K562 (cell line): ENCODE data around the gene FKBP1C. TPM values are rescaled to one million over a fixed set of nuclear protein-coding genes. Genes with fewer than 3 reads are reported as not detected.
A peak's percentile ranks its signal among the peaks of the same experiment; 100 is the strongest.

Experiments
- ATAC-seq: fragments of 200-7000 bp; cut with Tn5 transposase; 3 replicates; pipeline ENCODE4 v1.9.1; 2020; ENCODE audit warnings: moderate library complexity
- BruUV-seq: library from RNA; stranded (reverse); fragments of 400-500 nt; replicated peaks from 2 replicates; lab custom pipeline; 2021; lab: Mats Ljungman, UMichigan
- CTCF ChIA-PET: fragments of 300-600 bp; formaldehyde crosslinking; extraction: SDS; loops from one replicate; lab custom pipeline; 2021; ENCODE audit warnings: low intra/inter-chr PET ratio; lab: Yijun Ruan, JAX
- POLR2A ChIA-PET: fragments of 300-600, 350-650 bp; sonication (Branson Sonifier 250); formaldehyde crosslinking; extraction: SDS; loops from one replicate; lab custom pipeline; 2021; ENCODE audit warnings: antibody characterized with exemption, inconsistent platforms; lab: Yijun Ruan, JAX
- DNase-seq, 4 experiments: peaks; one replicate each; pipeline versions ENCODE4 v3.0.0 to v3.0.0-alpha.2; 2011 to 2018; ENCODE audit warnings: low spot score in 3 of 4, mixed read lengths in 3 of 4; ENCODE audit errors: extremely low read depth in 1 of 4
- FAIRE-seq: peaks from 2 replicates; lab custom pipeline; 2011; peaks lifted over from hg19 to GRCh38; lab: Jason Lieb, UNC
- H2AFZ ChIP-seq: 2 replicates; pipeline ENCODE4 v1.6.0; 2011; ENCODE audit warnings: low read depth, low read length, control low read depth, inconsistent platforms
- H3K27ac ChIP-seq: fragments of 200-600 bp; 3 replicates; pipeline ENCODE4 v1.8.0; 2011; ENCODE audit warnings: low read depth, mild to moderate bottlenecking, control low read depth, inconsistent platforms, low read length, moderate library complexity, mixed read lengths; ENCODE audit errors: extremely low read depth
- H3K27me3 ChIP-seq, 2 experiments: fragments of 300-600 bp in 1 of 2; 2 replicates in 1 of 2; 3 replicates in 1 of 2; pipeline versions ENCODE4 v1.6.0 to v1.8.0; 2011; ENCODE audit warnings: inconsistent platforms in 2 of 2, low read length in 2 of 2, mild to moderate bottlenecking in 1 of 2, mixed read lengths in 1 of 2, moderate library complexity in 1 of 2; ENCODE audit not compliant: control insufficient read depth in 2 of 2, insufficient read depth in 2 of 2
- H3K36me3 ChIP-seq: fragments of 300-600 bp; 3 replicates; pipeline ENCODE4 v1.8.0; 2011; ENCODE audit warnings: mild to moderate bottlenecking, low read length, inconsistent platforms; ENCODE audit not compliant: control insufficient read depth, insufficient read depth
- H3K4me1 ChIP-seq, 2 experiments: fragments of 200-600 bp in 1 of 2; replicated peaks in 1 of 2; 2 replicates in 1 of 2; 3 replicates in 1 of 2; pipeline versions ENCODE4 v1.5.1 to v1.8.0; 2011; ENCODE audit warnings: inconsistent platforms in 2 of 2, low read length in 2 of 2, mild to moderate bottlenecking in 1 of 2, mixed read lengths in 1 of 2, moderate library complexity in 1 of 2; ENCODE audit not compliant: control insufficient read depth in 2 of 2, insufficient read depth in 2 of 2
- H3K4me2 ChIP-seq: 2 replicates; pipeline ENCODE4 v1.6.1; 2011; ENCODE audit warnings: low read length, control low read depth, inconsistent platforms, mixed read lengths; ENCODE audit not compliant: insufficient read depth
- H3K4me3 ChIP-seq: fragments of 200-600 bp; sonication (generic), shearing (Covaris generic); 2 replicates; pipeline ENCODE4 v1.5.1; 2016; ENCODE audit warnings: control low read depth, inconsistent platforms
- H3K79me2 ChIP-seq: fragments of 200-600 bp; 3 replicates; pipeline ENCODE4 v1.8.0; 2011; ENCODE audit warnings: low read length, inconsistent platforms; ENCODE audit not compliant: control insufficient read depth, insufficient read depth
- H3K9ac ChIP-seq, 2 experiments: 2 replicates each; pipeline versions ENCODE4 v1.6.0 to v1.6.1; 2011; ENCODE audit warnings: low read depth in 2 of 2, low read length in 2 of 2, control low read depth in 1 of 2, inconsistent platforms in 1 of 2, mild to moderate bottlenecking in 1 of 2, mixed read lengths in 1 of 2; ENCODE audit not compliant: insufficient read depth in 1 of 2
- H3K9me1 ChIP-seq: one replicate; pipeline ENCODE4 v1.6.0; 2011; ENCODE audit warnings: inconsistent platforms, mild to moderate bottlenecking, low read length, moderate library complexity; ENCODE audit not compliant: control insufficient read depth, insufficient read depth
- H3K9me3 ChIP-seq: replicated peaks from 2 replicates; pipeline ENCODE4 v1.5.1; 2011; ENCODE audit warnings: low read depth, low read length, inconsistent platforms; ENCODE audit not compliant: control insufficient read depth, insufficient read depth
- H4K20me1 ChIP-seq: replicated peaks from 2 replicates; pipeline ENCODE4 v1.6.1; 2011; ENCODE audit warnings: low read length, inconsistent platforms, mixed read lengths; ENCODE audit not compliant: control insufficient read depth, insufficient read depth
- HDAC2 ChIP-seq: fragments of 450-650 bp; IDR thresholded peaks from 2 replicates; pipeline ENCODE4 v1.6.1; 2016; ENCODE audit warnings: mild to moderate bottlenecking
- SMARCB1 ChIP-seq: IDR thresholded peaks from 2 replicates; pipeline ENCODE4 v1.6.1; 2011; ENCODE audit warnings: improper control_type of control experiment, low read depth; ENCODE audit not compliant: insufficient read length
- STAT6 ChIP-seq: sonication (generic); formaldehyde crosslinking; IDR thresholded peaks from 2 replicates; pipeline ENCODE4 v1.8.1; 2023; ENCODE audit warnings: mild to moderate bottlenecking, missing genetic modification reagents
- TAF15 ChIP-seq: fragments of 200-400 bp; formaldehyde crosslinking; IDR thresholded peaks from 2 replicates; pipeline ENCODE4 v1.6.1; 2017; ENCODE audit warnings: mild to moderate bottlenecking, low read depth, low read length, moderate library complexity
- ZNF124 ChIP-seq: sonication (generic); formaldehyde crosslinking; IDR thresholded peaks from 2 replicates; pipeline ENCODE4 v1.8.1; 2022; ENCODE audit warnings: missing genetic modification reagents
- ZNF655 ChIP-seq: fragments of 250-450 bp; sonication (Bioruptor Pico); IDR thresholded peaks from 2 replicates; pipeline ENCODE4 v1.5.0; 2021
- WGBS: fragments of 100-300 bp; shearing (Covaris generic); methylation state at CpG from one replicate; pipeline ENCODE4 v1.1.6; 2016; ENCODE audit warnings: low coverage, mixed read lengths; ENCODE audit not compliant: insufficient coverage; ENCODE audit errors: missing lambda C conversion rate; 5-methylcytosine and 5-hydroxymethylcytosine counted together
- in situ Hi-C: fragments of 300-500 bp; cut with MboI; formaldehyde crosslinking; loops from 4 replicates; pipeline ENCODE4 v1.15.0; 2018; ENCODE audit warnings: inconsistent platforms, mixed read lengths
- intact Hi-C: fragments of 100-400 bp; cut with micrococcal nuclease; formaldehyde crosslinking; loops from 2 replicates; pipeline ENCODE4 v1.14.2; 2022
- polyA plus RNA-seq, 8 experiments: library from polyadenylated mRNA; depleted of rRNA in 4 of 8; stranded (reverse) in 5 of 8; unstranded in 3 of 8; fragments of >200 nt; fragmentation: Nextera tagmentation in 2 of 8; fragmentation: Illumina TruSeq in 1 of 8; extraction: Ambion mirVana in 2 of 8; extraction: Trizol in 1 of 8; gene quantifications; 2 replicates each; pipeline versions ENCODE4 v1.2.1 to v1.2.3, GENCODE V29; 2011 to 2014; ENCODE audit warnings: inconsistent platforms in 1 of 8, missing spikeins in 1 of 8
- total RNA-seq, 7 experiments: library from RNA; depleted of rRNA in 6 of 7; stranded (reverse); fragments of >200 nt in 6 of 7; fragmentation: Illumina TruSeq in 2 of 7; extraction: Trizol in 2 of 7; gene quantifications; 2 replicates each; pipeline versions ENCODE4 v1.2.1 to v1.2.3, GENCODE V29; 2011 to 2021; ENCODE audit warnings: low replicate concordance in 1 of 7

The FKBP1C gene
- total and polyA plus RNA-seq, 9 of the 15 experiments (the other 6 are each of a cell fraction or from before 2014, with no cell fraction given), result 0.14 to 1.4 (median 0.28) TPM; not detected in 2

- intact Hi-C loops, result no loop called here
- Histone ChIP-seq H4K20me1 (no peaks in the 10 kb centered on the region), H3K36me3 (no peaks in the 10 kb centered on the region), H3K4me2 (no peak overlapping the region), H3K4me3 (no peak overlapping the region), H3K9me3 (no peaks in the 10 kb centered on the region), H3K27me3 (no peaks in the 10 kb centered on the region), H3K9ac (no peak overlapping the region), H3K79me2 (no peaks in the 10 kb centered on the region), H2AFZ (no peak overlapping the region), H3K27ac (no peak overlapping the region), H3K9me1 (no peaks in the 10 kb centered on the region), H3K4me1 (no peaks in the 10 kb centered on the region)
- ChIA-PET POLR2A (no interaction called here), CTCF (no interaction called here)
- 3% methylated on average over 2 of the region's 2 CpGs for WGBS
- TF ChIP-seq ZNF655, result no peak
- 0 out of 2 replicates have a peak, but pooled peaks have one; percentile 42 for TF ChIP-seq ZNF124 (CRISPR knock-in tag)
- no peak for TF ChIP-seq TAF15
- no peak for TF ChIP-seq SMARCB1
- no peak for TF ChIP-seq HDAC2
- no peak for TF ChIP-seq STAT6 (CRISPR knock-in tag)
- in situ Hi-C loops, result no loop called here
- no peak for ATAC-seq
- no peak for DNase-seq
- FAIRE-seq, result no peak
- no TSS peak for BruUV-seq
Measured at GRCh38 chr6:63213325-63213724, 2.1 kb downstream of the FKBP1C start.
